ENCODE data around the gene S100A16.

The S100A16 gene

GRCh38 chr1:153560771-153561465 is 52.0 kb downstream of the S100A16 start:
- DNase-seq: no peak

DNA sequence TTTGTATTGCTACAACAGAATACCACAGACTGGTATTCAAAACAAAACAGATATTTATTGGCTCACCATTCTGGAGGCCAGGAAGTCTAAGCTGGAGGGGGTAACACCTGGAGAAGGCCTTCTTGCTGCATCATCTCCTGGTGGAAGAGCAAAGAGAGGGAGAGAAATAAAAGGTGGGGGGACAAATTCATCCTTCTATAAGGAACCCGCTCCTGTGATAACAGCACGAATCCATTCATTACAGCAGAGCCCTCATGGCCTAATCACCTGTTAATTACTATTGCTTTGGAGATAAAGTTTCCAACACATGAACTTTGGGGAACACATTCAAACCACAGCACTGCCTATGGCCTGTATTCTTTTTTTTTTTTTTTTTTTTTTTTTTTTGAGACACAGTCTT is 52.7 kb downstream of the S100A16 start:
- no peak for DNase-seq

GRCh38 chr1:153557877-153558276 is 55.1 kb downstream of the S100A16 start:
- DNase-seq: no peak
